Stimulated activated CD4-positive, alpha-beta T cell treated with anti-CD3 and anti-CD28 coated beads, Interleukin-12 subunit alpha, Interleukin-12 subunit beta, amount 100 ng/mL, for 4 hours (primary cell): ENCODE data around the gene PIGU.

Source experiments
- DNase-seq: peaks from one replicate; pipeline ENCODE4 v3.0.0-alpha.2; 2020

The PIGU gene

DNA sequence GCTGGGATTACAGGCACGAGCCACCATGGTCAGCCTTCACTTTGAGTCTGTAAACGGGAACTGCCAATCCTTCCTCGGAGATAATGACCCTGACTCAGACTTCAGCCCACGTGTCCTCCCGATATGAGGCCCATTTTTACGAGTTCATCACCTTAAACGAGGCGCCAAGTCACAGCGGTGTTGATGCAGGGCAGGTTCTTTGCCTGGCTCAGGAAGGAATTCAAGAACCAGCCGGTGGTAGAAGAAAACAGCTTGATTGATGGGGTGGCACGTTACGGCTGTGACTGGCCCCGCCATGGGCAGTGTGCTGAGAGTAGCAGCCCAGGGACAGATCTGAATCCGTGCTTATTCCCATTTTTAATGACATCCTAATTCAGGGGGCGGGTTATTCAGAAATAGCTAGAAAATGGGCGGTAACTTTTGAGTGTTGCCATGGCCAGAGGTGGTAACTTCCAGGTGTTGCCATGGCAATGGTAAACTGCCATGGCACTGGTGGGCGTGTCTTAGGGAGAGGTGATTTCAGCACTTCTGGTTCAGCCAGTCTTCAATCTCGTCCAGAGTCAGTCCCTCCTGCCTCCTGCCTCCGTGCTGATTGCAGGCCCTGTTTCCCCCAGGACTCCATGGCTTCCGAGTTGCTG is 127.5 kb downstream of the PIGU start:
- DNase-seq, result no peak

DNA sequence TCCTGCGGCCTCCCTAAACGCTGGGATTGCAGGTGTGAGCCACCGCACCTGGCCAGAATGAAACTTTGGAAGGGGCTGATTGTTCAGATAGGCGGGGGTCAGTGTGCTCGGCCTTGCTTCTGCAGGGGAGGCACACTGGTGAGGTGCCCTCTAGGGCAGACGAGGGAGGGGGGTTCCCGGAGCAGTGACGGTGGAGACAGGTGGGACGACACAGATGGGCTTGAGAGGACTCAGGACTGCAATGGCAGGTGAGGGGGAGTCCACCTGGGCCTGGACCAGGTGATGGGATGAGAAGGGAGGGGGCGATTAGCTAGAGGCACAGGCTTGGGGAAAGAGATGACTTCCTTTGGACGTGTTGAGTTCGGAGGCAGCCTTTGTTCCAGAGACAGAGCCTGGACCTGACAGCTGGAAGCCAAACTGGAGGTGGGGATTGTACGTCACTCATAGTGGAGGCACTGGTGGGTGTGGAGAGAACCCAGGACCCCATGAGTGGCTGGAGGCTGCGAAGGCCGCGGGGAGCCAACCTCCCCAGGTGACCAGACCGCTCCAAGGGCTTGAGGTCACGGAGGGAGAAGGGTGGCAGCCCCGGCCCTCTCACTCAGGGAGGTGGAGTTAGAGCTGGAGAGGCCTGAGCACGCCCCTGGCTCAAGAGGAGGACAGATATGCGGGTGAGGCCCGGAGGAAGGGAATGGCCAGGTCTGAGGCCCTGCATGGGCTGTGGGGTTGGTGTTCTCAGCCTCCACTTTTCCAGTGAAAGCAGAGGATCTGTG is 128.9 kb downstream of the PIGU start:
- DNase-seq, result no peak

DNA sequence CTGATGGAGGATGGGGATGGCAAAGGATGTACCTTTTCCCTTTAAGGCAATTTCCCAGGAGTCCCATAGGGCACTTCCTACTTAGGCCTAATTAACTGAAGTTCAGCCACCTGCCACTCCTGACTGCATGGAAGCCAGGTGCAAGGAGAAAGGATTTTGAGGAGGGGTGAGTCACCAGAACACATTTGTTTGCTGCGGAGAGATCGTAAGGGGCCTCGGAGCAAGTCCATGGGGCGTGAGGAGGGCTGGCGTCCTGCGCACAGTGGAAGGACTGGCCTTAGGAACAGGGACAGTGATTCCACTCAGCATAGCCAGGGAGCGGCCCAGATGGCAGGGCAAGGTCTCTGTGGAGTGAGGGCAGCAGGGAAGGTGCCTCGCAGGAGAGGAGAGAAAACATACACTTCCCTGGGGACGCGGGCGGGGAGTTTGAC is 130.1 kb downstream of the PIGU start:
- no peak for DNase-seq

DNA sequence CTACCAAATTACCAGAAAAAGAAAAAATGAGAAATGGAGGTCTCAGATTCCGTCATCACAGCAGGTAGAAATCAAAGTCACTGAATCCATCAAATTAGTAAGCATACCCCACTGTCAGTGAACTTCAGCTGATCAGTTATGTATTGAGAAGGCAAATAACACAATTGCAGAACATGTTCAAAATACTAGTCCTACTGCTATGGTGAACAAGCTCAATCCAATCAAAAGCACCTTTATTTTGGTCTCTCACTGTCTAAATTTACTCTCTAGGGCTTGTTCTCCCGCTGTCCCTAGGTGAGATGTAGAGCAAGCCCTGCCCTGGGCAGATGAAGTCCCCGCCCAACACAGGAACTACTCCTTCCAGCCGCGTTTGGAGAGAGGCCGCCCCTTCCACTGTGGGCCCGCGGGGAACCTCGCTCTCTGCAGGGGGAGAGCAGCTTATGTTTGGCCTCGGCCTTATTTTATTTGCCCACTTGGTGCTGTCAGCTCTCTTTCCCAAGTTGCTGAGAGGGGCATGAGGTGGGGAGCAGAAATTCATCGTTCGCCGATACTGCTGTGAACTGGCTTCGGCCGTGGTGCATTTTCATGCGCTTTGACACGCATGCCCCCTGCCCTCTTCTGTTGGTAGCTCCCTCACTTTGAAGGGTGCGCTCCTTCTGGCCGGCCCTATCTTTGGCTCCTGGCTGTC is 132.6 kb downstream of the PIGU start:
- peak; percentile 15 for DNase-seq

DNA sequence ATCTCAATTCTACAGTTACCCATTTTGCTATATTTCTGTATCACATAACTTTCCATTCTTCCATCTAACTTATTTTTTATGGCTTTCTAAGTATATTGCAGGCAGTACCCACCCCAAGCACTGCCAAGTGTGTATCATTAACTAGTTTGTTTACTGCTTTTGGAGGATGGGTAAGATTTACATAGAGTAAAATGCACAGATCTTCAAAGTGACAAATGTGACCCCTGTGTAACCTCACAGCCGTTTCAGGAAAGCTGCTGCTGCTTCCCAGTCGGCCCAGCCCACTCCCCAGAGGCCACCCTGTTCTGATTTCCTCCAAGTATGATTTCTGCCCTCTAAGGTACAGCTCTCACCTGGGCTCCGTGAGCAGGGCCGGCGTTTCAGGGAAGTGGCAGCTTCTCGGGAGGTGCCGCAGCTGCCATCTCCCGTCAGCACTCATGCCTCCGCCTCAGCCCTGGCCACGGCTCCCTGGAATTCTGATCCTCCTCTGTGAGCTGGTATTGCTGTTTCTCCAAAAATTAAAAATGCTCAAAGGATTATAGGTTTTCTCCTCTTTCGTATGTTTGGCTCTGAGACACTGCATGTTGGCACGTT is 133.3 kb downstream of the PIGU start:
- DNase-seq, result no peak

DNA sequence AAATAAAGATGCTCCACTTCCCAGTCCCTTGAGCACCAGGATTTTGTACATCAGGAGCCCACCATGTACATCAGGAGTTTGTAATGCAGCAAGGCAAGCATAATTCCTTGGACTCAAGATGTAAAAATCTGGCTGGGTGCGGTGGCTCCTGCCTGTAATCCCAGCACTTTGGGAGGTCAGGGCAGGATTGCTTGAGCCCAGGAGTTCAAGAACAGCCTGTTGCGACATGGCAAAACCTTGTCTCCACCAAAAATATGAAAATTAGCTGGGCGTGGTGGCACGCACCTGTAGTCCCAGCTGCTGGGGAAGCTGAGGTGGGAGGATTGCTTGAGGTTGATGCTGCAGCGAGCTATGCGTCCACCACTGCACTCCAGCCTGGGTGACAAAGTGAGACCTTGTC is 134.5 kb downstream of the PIGU start:
- no peak for DNase-seq

DNA sequence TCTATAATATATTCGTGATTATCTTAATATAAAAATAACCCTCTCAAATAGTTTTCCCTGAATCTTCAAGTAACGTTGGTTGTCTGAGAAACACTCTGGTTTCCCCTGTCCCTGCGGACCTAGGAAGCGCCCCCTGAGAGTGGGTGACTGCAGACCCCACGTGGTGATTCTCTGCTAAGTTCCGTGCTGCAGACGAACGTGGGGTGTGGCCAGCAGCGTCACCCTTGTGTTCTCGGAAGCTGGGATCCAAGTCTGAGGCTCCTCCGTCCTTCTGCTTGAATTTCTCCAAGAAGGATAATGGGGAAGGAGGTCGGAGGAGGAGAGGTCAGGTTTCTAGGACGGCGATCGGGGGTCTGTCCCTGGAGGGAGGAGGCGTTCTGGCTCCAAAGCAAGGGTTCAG is 135.0 kb downstream of the PIGU start:
- DNase-seq, result no peak

DNA sequence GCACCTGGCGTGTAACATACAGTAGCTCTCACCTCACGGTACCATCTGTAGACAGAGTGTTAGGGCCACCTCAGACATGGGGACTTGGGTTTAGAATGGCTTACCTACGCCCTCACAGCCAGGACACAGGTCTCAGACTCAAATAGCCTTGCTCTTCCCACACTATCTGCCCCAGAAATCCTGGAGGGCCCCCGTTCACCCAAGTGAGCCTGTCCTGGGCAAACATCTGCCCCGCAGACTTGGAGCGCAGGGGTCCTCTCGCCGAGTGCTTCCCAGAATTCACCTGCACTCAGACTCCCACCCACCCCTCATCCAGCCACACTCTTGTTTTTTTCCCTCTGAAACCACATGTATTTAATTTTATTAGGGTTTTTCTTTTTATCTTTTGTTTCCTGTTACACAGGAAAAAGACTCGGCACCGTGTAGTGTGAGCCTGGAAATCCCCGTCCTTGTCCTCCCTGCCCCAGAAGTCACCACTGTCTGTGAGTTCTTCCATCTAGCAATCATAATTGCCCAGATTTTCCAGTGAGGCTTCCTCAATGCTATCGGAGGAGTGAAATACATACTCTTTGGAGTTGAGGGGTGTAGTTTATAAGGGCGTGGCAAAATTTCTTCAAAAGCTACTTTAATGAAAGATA is 135.5 kb downstream of the PIGU start:
- DNase-seq, result no peak

DNA sequence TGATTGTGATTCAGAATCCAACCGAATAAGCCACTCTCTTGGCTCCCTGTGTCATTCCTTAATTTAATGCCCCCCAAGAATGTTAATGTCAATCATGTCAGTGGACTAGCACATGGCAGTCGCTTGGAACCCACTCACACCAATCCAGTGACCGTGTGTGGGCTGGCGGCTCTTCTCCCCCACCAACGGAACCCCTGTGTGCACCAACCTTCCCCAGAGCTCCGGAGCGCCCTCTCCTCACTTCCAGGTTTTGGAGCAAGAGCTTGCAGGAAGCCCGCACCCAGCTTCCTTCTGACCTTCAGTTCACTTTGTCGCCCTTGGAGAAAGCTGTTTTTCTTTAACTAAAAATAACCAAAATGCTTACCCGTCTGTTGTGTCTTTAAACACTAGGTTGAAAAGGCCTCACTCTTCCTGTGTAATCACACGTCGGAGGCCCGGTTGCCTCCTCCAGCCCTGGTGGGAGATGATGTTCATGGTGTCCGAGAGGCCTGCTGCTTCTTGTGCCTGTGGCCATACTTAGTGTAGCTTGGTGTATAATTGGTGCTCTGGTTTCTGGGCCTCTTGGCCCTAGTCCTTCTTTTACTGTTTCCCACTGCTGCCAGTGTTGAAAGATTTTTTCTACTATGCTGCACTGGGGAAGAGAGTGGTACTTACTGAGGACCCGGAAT is 136.2 kb downstream of the PIGU start:
- DNase-seq, result no peak

DNA sequence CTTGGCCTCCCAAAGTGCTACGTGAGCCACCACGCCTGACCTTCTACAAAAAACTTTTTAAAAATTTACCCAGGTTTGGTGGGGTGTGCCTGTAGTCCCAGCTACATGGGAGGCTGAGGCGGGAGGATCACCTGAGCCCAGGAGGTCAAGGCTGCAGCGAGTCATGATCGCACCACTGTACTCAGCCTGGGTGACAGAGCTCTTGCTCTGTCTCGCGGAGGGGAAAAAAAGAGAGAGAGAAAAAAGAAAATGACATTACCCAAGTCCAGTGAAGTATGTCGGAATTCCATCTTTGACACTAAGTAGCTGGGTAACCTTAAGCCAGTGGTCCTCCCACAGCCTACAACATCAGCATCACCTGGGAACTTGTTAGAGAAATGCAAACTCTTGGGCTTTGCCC is 137.1 kb downstream of the PIGU start:
- DNase-seq, result no peak

DNA sequence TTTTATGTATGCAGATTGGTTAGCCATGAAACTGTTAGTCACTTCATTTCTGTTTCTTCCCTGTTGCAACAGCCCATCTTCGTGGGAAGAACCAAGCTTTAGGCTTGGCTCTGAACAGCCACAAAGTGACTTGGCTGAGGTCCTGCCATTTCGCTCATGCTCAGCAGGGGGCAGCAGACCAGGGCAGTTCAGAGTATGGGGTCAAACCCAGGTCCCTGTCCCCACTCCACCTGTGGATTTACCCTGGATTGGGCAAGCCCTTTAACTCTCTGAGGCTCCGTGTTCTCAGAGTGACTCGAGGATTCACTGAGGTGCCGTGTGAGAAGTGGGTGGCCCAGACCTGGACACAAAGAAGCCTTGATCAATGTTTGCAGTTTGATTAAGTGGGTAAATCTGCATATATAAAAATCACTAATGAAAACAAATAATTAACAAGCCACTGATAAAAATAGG is 138.2 kb downstream of the PIGU start:
- DNase-seq, result peak; percentile 56

DNA sequence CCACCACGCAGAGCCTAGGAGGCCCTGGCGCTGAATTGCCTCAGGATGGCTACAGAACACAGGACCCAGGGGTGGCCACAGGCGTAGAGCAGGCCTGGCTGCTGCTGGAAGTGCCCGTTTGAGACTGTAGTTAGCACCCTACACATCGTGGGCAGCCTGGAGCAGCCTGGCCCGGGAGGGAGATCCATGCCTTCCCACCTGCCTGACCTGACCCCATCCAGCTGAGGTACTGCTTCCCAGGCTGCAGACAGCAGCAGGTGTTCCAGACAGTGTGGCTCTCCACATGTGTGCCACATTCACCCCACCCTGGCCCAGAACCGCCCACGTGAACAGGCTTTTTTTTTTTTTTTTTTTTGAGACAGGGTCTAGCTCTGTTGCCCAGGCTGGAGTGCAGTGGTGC is 139.2 kb downstream of the PIGU start:
- no peak for DNase-seq

DNA sequence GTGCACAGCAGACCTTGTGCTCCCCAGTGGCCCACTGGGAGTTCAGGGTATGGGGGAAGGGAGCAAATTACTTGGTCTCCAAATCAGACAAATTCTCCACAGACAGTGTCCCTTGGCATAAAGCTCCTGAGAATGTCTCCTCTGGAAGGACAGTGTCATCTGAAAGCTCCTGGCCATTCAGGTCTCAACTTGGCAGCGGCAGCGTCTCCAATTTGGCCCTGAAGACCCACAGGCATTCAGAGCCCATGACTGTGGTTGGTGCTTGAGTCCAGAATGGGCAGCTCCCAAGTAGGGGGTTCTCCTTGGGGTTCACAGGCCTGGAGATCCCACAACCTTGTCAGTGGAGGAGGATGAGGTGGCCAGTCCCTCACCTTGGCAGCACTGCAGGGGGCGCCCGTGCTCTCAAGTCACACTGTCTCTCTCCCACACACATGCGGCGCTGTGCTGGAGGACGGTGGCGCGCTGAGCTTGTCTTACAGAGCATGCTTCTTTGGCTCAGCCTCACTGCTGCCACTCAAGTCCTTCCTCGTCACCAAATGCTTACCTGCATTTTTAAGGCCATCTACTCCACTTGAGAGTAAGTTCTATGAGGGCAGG is 140.0 kb downstream of the PIGU start:
- DNase-seq, result peak; percentile 52

DNA sequence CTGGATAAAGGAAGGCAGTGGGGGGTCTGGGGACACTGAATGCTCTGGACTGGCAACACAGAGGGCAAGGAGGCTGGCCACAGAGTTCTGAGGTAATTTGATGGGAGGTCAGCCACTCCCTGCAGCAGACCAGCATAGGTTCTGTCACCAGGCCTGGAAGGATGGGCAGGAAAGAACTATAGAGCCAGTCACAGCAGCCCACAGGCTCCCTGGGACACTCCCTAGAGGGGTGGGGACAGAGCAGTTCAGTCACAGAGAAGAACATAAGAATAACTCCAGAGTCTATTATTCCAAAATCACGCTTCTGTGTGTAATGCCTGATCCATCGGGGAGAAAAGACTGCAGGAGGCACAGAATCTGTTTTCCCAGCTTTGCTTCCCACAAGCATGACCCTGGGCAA is 141.0 kb downstream of the PIGU start:
- DNase-seq, result no peak

DNA sequence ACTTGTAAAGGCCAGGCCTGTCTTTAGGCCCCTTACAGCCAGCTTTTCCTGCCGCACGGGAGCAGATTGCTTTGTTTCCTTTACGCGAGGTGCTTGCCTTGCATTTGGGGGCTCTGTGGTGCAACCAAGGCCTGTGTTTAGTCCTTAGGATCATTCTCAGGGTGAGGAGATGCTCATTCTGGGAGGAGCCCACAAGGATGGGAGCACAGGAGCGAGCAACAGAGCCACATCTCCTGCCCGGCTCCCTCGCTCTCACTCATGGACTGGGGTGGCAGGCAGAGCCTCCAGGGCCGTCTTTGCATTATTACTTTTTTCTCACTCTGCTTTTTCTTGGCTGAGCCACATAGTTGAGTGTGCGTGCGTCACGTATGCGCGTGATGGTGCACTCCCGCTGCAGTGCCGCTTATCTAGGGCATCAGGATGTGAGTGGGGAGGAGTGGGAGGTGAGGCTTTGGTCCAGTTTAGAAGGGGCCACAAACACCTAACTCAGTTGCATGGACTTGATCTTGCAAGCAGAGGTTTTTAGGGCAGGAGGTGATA is 141.5 kb downstream of the PIGU start:
- no peak for DNase-seq

DNA sequence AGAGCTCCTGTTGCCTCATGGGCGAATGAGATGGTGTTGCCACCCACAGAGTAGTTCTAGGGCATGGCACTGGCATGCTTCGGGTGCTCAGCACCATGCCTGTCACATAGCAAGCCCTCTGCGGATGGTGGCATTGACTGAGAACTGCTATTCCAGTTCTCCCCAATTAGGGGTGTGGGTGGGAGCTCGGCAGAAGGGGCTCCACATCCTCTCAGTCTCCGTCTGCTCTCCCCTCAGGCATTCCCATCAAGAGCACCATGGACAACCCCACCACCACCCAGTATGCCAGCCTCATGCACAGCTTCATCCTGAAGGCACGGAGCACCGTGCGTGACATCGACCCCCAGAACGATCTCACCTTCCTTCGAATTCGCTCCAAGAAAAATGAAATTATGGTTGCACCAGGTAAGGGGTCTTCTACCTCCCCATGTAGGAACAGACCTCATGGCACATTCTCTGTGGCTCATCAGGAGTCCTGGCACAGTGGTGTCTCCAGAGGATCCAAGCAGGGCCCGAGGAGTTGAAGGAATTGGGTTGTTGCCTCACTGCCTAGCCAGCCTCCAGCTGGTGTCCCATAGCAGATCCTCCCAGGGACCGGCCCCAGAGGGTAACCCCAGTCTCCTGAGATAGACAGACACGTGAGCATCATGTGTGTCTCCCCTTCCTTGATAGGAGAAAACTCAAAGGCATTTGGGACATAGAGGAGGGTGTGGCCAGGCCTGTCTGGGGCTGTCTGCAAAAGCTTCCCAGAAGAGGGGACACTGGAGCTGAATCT is 142.3 kb downstream of the PIGU start:
- DNase-seq, result no peak

DNA sequence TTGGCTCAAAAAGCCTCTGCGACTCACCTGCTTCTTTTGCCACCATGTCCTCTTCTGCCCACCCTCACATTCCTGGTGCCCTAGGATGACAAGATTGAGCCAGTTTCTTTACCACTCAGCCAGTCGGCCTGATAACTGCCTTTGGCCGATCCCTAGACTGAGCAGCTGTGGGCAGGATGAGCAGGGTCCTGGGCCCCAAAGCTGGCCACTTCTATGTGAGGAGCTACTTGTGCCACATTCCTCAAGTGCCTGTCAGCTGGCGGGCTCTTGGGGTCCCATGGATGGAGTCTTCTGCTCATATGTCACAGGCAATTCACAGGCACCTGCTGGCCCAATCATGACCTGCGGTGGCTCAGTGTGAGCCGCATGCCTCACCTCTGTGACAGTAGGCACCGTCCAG is 144.1 kb downstream of the PIGU start:
- no peak for DNase-seq

DNA sequence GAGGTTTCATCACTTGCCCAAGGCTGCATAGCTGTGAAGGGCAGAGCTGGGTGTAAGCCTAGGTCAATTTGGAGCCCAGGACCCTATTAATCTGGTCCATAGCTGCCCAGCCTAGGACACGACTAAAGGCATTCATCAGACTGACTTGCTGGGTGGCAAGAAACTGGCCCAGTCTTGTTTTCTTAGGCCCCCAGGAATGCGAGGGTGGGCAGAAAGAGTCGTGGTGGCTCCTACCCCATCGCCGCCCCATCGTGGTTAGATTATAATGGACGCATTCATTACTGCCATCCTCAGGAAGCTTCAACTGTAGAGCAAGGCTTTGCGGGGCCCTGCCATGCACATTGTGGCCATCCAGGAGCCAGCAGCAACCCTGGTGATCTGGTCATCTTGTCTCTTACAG is 144.6 kb downstream of the PIGU start:
- no peak for DNase-seq

DNA sequence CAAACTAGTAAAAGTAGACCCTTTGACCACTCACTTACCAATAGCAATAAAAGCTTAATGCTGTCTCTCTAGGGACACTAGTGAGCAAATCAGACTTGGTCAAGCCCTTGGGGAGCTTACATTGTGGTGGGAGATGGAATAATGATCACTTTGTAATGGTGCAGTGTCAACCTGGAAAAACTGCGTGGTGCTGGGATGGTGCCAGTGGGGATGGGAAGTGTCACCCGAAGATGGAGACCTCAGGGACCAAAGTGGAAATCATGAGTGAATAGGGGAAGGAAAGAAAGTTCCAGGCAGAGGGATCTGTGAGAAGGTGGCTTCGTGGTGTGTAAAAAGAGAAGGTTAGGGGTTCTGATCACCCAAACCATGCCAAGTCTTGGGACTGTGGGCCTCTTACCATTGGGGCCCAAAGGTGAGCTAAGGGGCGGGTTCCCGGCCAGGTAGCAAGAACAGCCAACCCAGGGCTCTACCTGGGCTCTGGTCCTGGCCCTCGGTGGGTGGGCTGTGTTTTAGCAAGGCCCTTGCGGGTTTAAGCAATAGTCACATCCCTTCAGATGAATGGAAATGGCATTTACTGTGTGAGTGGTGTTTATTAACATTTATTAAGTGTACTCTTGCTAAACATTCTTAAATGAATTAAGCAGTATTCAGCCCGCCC is 145.2 kb downstream of the PIGU start:
- no peak for DNase-seq

DNA sequence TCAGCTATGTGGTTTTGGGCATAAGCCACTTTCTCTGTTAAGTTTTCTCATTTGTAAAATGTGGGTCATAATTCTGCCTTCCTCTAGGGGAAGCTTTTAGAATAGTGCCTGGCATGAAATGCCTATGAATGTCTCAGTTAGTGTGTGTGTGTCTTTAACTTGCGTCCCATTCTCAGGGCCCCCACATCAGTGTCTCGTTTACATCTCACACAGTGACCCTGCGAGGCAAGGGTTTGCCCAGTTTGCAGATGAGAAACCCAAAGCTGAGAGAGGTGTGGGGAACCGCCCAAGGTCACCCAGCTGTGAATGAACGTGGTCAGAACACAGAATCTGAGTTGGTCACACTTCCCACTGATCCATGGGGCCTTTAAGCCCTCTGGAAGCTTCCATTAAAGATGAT is 146.6 kb downstream of the PIGU start:
- no peak for DNase-seq

DNA sequence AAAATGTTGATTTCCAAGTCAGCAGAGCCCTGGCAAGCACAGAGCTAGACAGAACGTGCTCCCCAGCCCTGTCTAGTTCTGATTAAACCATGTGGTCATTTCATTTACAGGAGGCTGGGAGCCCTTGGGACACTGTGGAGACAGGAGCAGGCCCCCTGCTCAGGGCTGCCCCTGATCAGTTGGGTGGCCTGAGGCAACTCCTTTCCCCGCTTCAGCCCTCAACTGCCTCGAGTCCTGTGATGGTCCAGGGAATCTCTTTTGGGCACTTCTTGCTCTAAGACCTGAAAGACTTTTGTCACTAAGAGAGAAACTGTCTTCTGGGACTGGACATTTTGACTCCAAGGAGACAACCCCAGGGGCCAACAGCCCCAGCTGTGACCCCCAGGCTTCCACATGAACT is 147.2 kb downstream of the PIGU start:
- no peak for DNase-seq
